ENCODE results near the gene SAMM50.

DNA sequence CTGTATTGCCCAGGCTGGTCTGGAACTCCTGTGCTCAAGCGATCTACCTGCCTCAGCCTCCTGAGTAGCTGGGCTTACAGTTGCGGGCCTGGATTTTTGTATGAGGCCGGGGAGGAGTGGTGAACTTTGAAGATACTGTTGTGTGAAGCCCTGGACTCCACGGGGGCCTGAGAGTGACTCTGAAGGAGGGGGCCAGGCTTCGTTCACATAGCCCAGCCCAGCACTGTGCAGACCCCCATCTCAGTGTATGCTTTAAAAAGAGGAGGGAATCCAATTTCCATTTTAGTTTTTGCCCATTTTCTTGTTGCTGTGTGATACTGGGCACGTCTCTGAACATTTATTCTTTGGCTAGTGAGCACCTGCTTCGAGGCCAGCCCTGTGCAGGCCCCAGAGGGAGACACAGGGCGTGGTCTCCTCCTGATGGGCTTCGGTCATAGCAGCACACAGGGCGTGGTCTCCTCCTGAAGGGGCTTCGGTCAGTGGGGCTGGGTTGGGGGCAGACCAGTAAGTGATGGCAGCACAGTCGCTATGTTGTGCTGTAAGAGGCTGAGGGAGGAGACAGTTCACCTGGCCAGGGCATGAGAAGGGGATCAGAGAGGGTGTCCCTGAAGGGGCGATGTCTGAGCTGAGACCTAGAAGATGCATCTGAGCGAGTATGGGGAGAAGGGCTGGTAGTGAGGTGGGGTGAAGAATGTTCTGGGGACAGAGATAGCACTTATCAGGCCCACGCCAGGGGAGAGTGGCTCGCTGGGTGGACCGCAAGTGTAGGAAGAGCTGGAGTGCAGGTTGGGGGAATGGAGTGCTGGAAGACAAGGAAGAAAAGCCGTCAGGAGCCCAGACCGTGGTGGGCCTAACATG is 14.0 kb downstream of the SAMM50 start:
- TF ChIP-seq, protein P1, sequence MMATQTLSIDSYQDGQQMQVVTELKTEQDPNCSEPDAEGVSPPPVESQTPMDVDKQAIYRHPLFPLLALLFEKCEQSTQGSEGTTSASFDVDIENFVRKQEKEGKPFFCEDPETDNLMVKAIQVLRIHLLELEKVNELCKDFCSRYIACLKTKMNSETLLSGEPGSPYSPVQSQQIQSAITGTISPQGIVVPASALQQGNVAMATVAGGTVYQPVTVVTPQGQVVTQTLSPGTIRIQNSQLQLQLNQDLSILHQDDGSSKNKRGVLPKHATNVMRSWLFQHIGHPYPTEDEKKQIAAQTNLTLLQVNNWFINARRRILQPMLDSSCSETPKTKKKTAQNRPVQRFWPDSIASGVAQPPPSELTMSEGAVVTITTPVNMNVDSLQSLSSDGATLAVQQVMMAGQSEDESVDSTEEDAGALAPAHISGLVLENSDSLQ (IDR thresholded peaks at IDR 0.05) = no peak
- TF ChIP-seq CTBP1 (IDR thresholded peaks at IDR 0.05; ENCODE audit: borderline replicate concordance) (no peak), ARNT (IDR thresholded peaks at IDR 0.05) (no peak), SUZ12 (IDR thresholded peaks at IDR 0.05) (no peak), FOXM1 (IDR thresholded peaks at IDR 0.05; ENCODE audit: borderline replicate concordance) (no peak), FOXA1 (IDR thresholded peaks at IDR 0.05) (no peak), ELF4 (IDR thresholded peaks at IDR 0.05) (no peak)
